Measurements from ENCODE around the gene CALML6.
"Not testable (repeated sequence)": the region's sequence is repeated elsewhere in the genome, so short reads cannot be mapped to it uniquely, and the experiment has no call there.

Gene CALML6

DNA sequence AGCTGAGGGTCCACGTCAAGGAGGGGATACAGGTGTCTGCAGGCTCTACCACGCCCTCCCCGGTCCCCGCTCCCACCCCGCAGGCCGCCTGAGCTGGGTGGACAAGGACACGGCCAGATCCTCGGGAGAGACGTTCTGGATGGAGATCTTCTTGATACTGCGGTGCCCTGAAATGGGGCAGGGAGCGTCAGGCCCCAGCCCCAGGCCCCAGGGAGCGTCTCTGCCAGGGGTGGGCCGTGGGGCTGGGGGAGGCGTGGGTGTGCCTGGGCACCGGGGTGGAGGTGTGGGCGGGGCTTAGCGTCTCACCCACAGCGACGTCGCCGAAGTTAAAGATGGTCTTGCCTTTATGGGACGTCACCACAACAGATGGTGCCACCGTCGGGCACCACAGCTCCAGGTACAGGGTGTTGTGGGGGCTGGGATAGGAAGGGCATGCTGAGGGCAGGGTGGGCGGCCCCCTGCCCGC is 11.3 kb downstream of the CALML6 start:
- no peak overlapping the region for H3K4me3 ChIP-seq (replicated peaks; ENCODE audit: low read depth, low read length)
- TF ChIP-seq, protein P1, sequence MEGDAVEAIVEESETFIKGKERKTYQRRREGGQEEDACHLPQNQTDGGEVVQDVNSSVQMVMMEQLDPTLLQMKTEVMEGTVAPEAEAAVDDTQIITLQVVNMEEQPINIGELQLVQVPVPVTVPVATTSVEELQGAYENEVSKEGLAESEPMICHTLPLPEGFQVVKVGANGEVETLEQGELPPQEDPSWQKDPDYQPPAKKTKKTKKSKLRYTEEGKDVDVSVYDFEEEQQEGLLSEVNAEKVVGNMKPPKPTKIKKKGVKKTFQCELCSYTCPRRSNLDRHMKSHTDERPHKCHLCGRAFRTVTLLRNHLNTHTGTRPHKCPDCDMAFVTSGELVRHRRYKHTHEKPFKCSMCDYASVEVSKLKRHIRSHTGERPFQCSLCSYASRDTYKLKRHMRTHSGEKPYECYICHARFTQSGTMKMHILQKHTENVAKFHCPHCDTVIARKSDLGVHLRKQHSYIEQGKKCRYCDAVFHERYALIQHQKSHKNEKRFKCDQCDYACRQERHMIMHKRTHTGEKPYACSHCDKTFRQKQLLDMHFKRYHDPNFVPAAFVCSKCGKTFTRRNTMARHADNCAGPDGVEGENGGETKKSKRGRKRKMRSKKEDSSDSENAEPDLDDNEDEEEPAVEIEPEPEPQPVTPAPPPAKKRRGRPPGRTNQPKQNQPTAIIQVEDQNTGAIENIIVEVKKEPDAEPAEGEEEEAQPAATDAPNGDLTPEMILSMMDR (IDR thresholded peaks at IDR 0.05; ENCODE audit: low read length, missing control alignments) = no peak
- DNase-seq (ENCODE audit: low read depth) = no peak

DNA sequence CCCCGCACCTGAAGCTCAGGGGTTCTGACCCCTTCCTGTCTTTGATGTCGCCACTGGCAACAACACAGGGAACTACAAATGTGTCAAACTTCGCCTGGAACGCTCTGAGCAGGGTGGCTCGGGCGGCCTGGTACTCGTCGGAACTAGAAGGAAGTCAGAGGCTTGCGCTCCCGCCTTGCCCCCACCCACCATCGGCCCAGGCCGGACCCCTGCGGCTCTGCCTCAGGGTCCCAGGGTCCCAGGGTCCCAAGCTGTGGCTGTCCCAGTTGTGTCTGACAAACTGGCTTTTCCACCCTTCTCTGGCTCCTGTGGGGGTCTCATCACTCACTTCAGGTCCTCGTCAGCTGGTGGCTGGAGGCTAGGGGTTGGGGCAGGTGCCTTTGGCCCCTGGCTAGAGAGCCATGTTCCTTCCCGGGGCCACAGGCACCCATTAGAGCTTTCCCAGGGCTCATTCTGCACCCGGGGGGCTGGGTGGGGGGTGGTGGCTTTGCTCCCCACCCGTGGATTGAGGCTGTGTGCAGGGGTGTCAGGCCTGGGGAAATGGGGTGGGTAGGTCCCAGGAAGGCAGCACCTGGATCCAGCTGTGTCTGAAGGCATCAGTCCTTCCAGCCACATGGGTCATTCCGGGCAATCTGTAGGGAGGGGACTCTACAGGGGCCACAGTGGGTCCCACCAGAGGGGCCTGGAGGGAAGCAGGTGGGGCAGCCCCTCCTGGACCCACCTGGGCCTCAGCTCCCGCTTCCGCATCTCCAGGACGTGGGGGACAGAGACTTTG is 12.0 kb downstream of the CALML6 start:
- DNase-seq (ENCODE audit: low read depth) = no peak
- no peak overlapping the region for H3K4me3 ChIP-seq (replicated peaks; ENCODE audit: low read depth, low read length)
- TF ChIP-seq, protein P1 (IDR thresholded peaks at IDR 0.05; ENCODE audit: low read length, missing control alignments) = no peak

DNA sequence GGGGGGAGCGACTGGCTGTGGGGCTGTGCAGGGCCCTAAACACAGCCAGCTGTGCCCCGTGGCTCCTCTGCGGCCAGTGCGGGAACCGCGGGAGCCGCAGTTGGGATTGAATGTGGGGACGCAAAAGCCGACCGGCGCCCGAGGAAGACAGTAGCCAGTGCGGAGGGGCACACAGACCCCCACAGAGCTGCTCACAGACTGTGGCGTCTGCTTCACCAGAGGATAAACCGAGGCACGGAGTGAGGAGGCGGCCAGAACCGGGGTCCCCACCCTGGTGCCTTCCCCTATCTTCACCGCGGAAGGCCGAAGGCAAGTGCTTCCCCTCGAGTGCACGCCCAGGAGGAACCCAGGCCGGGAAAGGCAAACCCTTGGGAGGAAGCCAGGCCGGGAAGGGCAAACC is 12.7 kb downstream of the CALML6 start:
- TF ChIP-seq, protein P1 (IDR thresholded peaks at IDR 0.05; ENCODE audit: low read length, missing control alignments) = no peak
- no peak for DNase-seq (ENCODE audit: low read depth)
- no peak overlapping the region for H3K4me3 ChIP-seq (replicated peaks; ENCODE audit: low read depth, low read length)

DNA sequence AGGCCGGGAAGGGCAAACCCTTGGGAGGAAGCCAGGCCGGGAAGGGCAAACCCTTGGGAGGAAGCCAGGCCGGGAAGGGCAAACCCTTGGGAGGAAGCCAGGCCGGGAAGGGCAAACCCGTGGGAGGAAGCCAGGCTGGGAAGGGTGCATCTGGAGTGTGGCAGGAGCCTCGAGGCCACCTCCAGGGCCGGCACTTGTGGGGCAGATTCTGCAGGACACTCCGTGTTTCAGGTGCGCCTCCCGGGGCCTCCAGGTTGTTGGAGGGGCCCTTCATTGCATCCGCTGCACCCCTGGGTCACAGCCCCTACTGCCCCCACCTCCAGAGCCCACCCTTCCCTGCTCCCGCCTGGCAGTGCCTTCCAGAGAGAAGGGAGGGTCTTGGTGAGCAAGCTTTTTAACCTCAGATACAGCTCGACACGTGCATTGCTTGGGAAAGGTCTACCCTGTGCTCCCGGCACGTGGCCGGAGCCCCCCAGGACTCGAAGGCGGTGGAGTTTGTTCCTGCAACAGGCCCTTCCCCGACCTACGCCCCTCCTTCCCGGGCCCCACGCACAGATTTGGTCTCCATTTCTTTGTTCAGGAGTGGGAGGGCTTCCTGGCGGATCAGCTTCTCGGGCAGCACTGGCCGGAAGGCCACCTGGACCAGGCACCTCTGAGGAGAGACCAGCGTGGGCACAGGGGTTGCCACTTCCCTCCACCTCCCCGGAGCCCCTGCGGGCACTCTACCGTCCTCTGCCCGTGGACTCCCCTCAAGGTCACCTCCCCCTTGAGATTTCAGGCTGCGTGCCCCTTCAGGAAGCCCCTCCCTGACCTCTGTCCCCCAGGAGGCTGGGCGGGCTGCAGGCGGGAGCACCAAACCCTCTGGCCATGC is 13.4 kb downstream of the CALML6 start:
- H3K4me3 ChIP-seq (replicated peaks; ENCODE audit: low read depth, low read length) = no peak overlapping the region
- DNase-seq (ENCODE audit: low read depth) = no peak
- TF ChIP-seq, protein P1 (IDR thresholded peaks at IDR 0.05; ENCODE audit: low read length, missing control alignments) = no peak

DNA sequence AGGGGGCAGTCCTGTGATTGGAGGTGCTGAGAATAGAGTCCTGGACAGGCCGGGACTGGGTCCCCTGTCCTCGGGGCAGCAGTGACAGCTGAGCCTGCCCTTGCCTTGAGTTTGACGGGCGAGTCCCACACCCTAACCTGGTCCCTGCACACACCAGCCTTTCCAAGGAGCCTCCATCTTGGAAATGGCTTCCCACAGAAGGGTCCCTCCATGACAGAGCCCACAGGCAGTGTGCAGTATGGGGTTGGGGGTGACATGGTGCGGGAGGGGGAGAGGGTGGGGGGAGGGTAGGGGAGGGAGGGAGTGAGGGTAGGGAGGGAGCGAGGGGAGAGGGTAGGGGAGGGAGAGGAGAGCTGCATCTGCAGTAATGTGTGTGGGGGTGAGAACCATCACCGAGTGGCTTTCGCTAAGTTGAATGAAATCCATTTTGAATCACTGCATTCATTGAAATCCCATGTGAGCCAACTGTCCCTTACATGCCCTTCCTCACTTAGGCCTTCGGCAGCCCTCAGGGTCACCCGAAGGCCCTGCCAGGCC is 14.1 kb downstream of the CALML6 start:
- no peak overlapping the region for H3K4me3 ChIP-seq (replicated peaks; ENCODE audit: low read depth, low read length)
- no peak for DNase-seq (ENCODE audit: low read depth)
- TF ChIP-seq, protein P1 (IDR thresholded peaks at IDR 0.05; ENCODE audit: low read length, missing control alignments) = no peak

DNA sequence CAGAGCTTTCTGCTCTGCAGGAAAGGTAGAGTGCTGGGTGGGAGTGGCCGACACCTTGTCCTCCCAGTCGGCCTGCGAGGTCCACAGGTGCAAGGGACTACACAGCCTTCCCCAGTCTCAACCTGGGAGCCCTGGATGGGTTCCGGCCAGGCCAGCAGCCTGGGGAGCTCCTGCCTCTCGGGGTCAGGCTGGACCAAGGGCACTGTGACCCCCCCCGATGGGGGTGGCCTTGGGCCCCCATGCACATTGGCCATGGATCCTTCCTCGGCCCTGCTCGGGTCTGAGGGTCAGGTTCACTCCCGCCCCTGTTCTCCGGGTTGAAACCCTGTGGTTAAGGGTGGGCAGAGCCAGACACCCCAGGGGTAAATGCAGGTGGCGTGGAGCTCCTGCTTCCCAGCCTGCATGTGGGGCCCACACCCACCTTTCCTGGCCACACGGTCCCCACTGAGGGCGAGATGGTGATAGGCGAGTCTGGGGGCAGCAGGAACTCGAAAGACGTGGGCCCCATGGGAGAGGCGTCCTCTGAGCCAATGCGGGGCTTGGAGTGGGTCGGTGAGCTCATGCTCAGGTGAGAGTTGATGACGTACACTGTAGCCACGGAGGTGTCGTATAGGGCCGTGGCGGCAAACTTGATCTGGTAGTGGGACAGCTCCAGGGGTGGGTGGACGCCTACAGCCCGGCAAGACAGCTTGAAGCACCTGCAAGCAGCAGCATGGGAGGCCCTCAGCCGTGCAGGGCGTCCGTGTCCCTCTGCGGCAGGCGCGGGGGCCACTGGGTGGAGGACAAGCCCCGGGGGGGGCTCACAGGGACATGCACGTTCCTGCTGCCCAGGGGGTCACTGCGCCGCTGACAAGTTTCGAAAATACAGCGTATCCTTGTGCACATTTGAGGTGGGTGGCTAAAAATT is 14.8 kb downstream of the CALML6 start:
- no peak for DNase-seq (ENCODE audit: low read depth)
- TF ChIP-seq, protein P1 (IDR thresholded peaks at IDR 0.05; ENCODE audit: low read length, missing control alignments) = no peak
- no peak overlapping the region for H3K4me3 ChIP-seq (replicated peaks; ENCODE audit: low read depth, low read length)

DNA sequence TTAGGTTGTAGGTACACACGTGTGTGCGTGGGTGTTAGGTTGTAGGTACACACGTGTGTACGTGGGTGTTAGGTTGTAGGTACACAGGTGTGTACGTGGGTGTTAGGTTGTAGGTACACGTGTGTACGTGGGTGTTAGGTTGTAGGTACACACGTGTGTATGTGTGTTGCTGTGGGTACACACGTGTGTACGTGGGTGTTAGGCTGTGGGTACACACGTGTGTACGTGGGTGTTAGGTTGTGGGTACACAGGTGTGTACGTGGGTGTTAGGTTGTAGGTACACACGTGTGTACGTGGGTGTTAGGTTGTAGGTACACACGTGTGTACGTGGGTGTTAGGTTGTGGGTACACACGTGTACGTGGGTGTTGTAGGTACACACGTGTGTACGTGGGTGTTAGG is 19.8 kb downstream of the CALML6 start:
- H3K4me3 ChIP-seq (replicated peaks; ENCODE audit: low read depth, low read length); DNase-seq (ENCODE audit: low read depth): not testable (repeated sequence)

Measured in fibroblast of pulmonary artery (primary cell).